Stomach (tissue), 9 donors: ENCODE results near the gene E4F1. TPM values are rescaled to one million over a fixed set of nuclear protein-coding genes. Genes with fewer than 3 reads are reported as not detected.

Source experiments
- DNase-seq, 2 donors: peaks; one replicate each; pipeline versions ENCODE4 v3.0.0 to v3.0.0-alpha.2; 2013 to 2019
- H3K27ac ChIP-seq, 5 donors: fragments of 200-600 bp in 4 of 5; sonication (generic) in 4 of 5; one replicate each; pipeline ENCODE4 v1.5.1; 2013 to 2019; ENCODE audit warnings: mild to moderate bottlenecking in 1 of 5, moderate library complexity in 1 of 5
- H3K27me3 ChIP-seq, 3 donors: fragments of 200-600 bp; sonication (generic); one replicate each; pipeline ENCODE4 v1.5.1; 2017 to 2019; ENCODE audit warnings: mixed run types in 1 of 3
- H3K36me3 ChIP-seq, 4 donors: fragments of 200-600 bp; sonication (generic); 1 replicate in 3 of 4; 2 replicates in 1 of 4; pipeline ENCODE4 v1.5.1; 2016 to 2019
- H3K4me1 ChIP-seq, 4 donors: fragments of 200-600 bp; sonication (generic); one replicate each; pipeline ENCODE4 v1.5.1; 2016 to 2019
- H3K4me3 ChIP-seq, 4 donors: fragments of 200-600 bp; sonication (generic) in 3 of 4; one replicate each; pipeline ENCODE4 v1.5.1; 2016 to 2019; ENCODE audit warnings: mild to moderate bottlenecking in 1 of 4
- H3K9me3 ChIP-seq, 4 donors: fragments of 200-600 bp; sonication (generic); one replicate each; pipeline ENCODE4 v1.5.1; 2016 to 2019
- EP300 ChIP-seq: sonication (generic); formaldehyde crosslinking; IDR thresholded peaks from one replicate; pipeline ENCODE4 v1.6.1; 2017; ENCODE audit warnings: antibody characterized with exemption
- POLR2A ChIP-seq, 4 donors: fragments of 450-650 bp; IDR thresholded peaks; one replicate each; pipeline ENCODE4 v1.6.1; 2016; ENCODE audit warnings: antibody characterized with exemption in 4 of 4, control low read depth in 2 of 4, mild to moderate bottlenecking in 1 of 4, moderate library complexity in 1 of 4
- POLR2AphosphoS5 ChIP-seq, 3 donors: sonication (generic); formaldehyde crosslinking; IDR thresholded peaks; one replicate each; pipeline ENCODE4 v1.6.1; 2016; ENCODE audit warnings: antibody characterized with exemption in 3 of 3
- WGBS, 5 donors: extraction: QIAGEN DNeasy Blood & Tissue Kit in 3 of 5; methylation state at CpG; one replicate each; pipeline versions ENCODE4 v1.1.5 to v1.1.7; 2013 to 2018; 5-methylcytosine and 5-hydroxymethylcytosine counted together
- intact Hi-C: fragments of 100-400 bp; cut with DNase I; formaldehyde crosslinking; loops from one replicate; pipeline ENCODE4 v1.15.1; 2023; ENCODE audit warnings: low total_unique reads
- polyA plus RNA-seq, 3 donors: library from polyadenylated mRNA; stranded (reverse); fragments of 200-250 nt; gene quantifications; one replicate each; pipeline ENCODE4 v1.2.3, GENCODE V29; 2013
- total RNA-seq, 5 donors: library from RNA; depleted of rRNA; stranded (reverse); fragments of >200 nt; gene quantifications; one replicate each; pipeline versions ENCODE4 v1.1.0 to v1.2.3, GENCODE V29; 2014 to 2016
- TF ChIP-seq, protein P1 (sequence below), 7 experiments: fragments of 450-650 bp in 4 of 7; fragments of 200-600 bp in 3 of 7; sonication (generic) in 3 of 7; IDR thresholded peaks; one replicate each; pipeline ENCODE4 v1.5.1; 2016 to 2019; ENCODE audit warnings: antibody characterized with exemption in 7 of 7, control low read depth in 2 of 7, mild to moderate bottlenecking in 1 of 7
- donor health status: healthy with polysubstance abuse.
- donor health status: Bipolar disorder and iron deficiency.
- donor health status: healthy.

Gene E4F1
- total and polyA plus RNA-seq, 8 donors: 12.7 to 114 (median 35.6) TPM

DNA sequence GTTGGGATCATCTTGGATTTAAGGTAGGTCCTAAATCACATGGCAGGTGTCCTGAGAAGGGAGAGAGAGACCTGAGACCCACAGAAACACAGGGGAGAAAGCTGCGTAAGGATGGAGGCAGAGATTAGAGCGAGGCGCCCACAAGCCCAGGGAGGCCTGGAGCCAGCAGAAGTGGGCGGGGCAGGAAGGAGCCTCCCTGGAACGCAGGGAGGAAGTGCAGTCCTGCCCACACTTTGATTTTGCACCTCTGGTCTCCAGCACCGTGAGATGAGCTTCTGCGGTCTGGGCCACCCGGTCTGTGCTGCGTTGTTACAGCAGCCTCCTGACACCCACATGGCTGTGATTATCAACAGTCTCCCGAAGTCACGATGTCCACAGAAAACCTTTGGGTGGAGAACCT is 19.2 kb downstream of the E4F1 start:
- peaks cover 0 to 12% (median 8%) of the 10 kb centered on the region in 3 donors for H3K27me3 ChIP-seq
- no peak overlapping the region for H3K27ac ChIP-seq
- H3K4me1 ChIP-seq: peaks cover 0 to 12% (median 5%) of the 10 kb centered on the region in 4 donors
- TF ChIP-seq, protein P1, sequence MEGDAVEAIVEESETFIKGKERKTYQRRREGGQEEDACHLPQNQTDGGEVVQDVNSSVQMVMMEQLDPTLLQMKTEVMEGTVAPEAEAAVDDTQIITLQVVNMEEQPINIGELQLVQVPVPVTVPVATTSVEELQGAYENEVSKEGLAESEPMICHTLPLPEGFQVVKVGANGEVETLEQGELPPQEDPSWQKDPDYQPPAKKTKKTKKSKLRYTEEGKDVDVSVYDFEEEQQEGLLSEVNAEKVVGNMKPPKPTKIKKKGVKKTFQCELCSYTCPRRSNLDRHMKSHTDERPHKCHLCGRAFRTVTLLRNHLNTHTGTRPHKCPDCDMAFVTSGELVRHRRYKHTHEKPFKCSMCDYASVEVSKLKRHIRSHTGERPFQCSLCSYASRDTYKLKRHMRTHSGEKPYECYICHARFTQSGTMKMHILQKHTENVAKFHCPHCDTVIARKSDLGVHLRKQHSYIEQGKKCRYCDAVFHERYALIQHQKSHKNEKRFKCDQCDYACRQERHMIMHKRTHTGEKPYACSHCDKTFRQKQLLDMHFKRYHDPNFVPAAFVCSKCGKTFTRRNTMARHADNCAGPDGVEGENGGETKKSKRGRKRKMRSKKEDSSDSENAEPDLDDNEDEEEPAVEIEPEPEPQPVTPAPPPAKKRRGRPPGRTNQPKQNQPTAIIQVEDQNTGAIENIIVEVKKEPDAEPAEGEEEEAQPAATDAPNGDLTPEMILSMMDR (IDR thresholded peaks at IDR 0.05): no peak
- TF ChIP-seq POLR2A (IDR thresholded peaks at IDR 0.05) (no peak), EP300 (no peak), POLR2AphosphoS5 (IDR thresholded peaks at IDR 0.05) (no peak)
- peaks cover 42 to 83% (median 73%) of the 10 kb centered on the region in 4 donors for H3K36me3 ChIP-seq
- no peak for DNase-seq
- no peaks in the 10 kb centered on the region for H3K9me3 ChIP-seq
- WGBS, 5 donors: 65 to 80% (median 75%) methylated on average over 6 to 11 of the region's 11 CpGs
- intact Hi-C loops: no loop called here
- no peak overlapping the region for H3K4me3 ChIP-seq

DNA sequence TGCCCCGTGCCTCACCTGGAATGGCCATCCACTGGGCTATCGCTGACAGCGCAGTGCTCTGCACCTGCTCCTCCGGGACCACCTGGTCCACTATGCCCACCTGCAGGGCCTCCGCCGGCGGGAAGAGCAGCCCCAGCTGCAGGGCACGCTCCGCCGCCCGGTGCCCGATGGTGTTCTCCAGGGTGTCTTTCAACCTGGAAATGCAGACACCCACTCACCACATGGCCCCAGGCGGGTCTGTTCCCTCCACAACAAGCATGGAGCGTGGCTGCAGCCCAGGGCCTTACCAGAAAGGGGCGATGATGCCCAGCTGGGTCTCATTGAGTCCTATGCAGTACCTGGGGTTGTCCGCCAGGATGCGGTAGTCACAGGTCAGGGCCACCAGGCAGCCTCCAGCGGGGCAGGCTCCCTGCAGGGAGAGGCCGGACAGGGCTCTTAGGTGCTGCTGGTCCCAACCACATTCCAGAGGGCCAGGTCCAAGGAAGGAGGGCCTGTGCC is 19.7 kb downstream of the E4F1 start:
- intact Hi-C loops: no loop called here
- Histone ChIP-seq H3K4me3 (no peak overlapping the region), H3K36me3 (peaks cover 42 to 84% (median 73%) of the 10 kb centered on the region in 4 donors), H3K27me3 (peaks cover 0 to 7% (median 3%) of the 10 kb centered on the region in 3 donors), H3K4me1 (peaks cover 0 to 7% (median 1%) of the 10 kb centered on the region in 4 donors), H3K27ac (no peak overlapping the region), H3K9me3 (no peaks in the 10 kb centered on the region)
- WGBS, 5 donors: 93 to 98% (median 95%) methylated on average over 19 of the region's 19 CpGs; no CpG with 5 or more reads in 1 of the 5 donors
- TF ChIP-seq EP300 (no peak), POLR2AphosphoS5 (IDR thresholded peaks at IDR 0.05) (no peak), POLR2A (IDR thresholded peaks at IDR 0.05) (no peak)
- TF ChIP-seq, protein P1 (IDR thresholded peaks at IDR 0.05): no peak
- DNase-seq: no peak

DNA sequence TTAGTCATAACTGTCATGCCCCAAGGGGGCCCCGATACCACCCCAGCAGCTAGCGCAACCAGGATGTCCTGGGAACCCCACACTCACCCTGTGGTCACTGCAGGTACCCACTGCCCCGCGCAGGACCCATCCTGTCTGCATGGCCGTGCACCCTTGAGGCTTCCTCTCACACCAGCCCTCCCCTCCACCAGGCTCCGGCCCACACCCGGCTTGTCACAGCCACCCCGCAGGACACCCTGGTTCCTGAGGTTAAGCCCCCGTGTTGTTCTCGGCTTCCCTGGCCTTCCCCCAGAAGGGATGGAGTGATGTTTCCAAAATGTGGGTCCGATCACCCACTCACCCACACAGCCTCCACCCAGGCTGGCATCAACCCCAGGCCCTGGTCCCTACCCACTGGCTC is 20.4 kb downstream of the E4F1 start:
- Histone ChIP-seq H3K27ac (no peak overlapping the region), H3K27me3 (no peaks in the 10 kb centered on the region), H3K36me3 (peaks cover 42 to 84% (median 73%) of the 10 kb centered on the region in 4 donors), H3K4me1 (peaks cover 0 to 6% (median 0%) of the 10 kb centered on the region in 4 donors), H3K9me3 (no peaks in the 10 kb centered on the region), H3K4me3 (no peak overlapping the region)
- 95 to 97% (median 96%) methylated on average over 11 of the region's 11 CpGs for WGBS, 5 donors
- intact Hi-C loops: no loop called here
- DNase-seq: no peak
- TF ChIP-seq, protein P1 (IDR thresholded peaks at IDR 0.05): no peak
- TF ChIP-seq EP300 (no peak), POLR2AphosphoS5 (IDR thresholded peaks at IDR 0.05) (no peak), POLR2A (IDR thresholded peaks at IDR 0.05) (no peak)

DNA sequence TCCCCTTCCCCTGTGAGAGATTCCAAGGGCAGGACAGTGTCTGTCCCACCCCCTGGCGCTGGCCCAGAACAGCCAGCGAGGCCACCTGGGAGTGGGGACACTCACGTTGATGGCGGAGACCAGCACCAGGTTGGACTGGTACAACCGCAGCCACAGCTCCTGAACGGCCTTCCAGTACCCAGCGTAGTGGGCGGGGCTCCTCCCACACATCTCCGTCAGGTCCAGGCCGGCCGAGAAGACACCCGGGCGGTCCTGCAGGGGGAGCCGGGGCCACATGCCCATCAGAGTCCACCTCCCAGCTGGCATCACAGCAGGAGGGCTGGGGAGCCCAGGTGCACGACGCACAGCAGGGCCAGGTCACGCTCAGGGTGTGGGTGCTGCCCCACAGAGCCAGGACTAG is 20.9 kb downstream of the E4F1 start:
- Histone ChIP-seq H3K4me1 (peaks cover 0 to 6% (median 2%) of the 10 kb centered on the region in 4 donors), H3K4me3 (no peak overlapping the region), H3K27ac (no peak overlapping the region), H3K9me3 (no peaks in the 10 kb centered on the region), H3K27me3 (no peaks in the 10 kb centered on the region), H3K36me3 (peaks cover 42 to 83% (median 74%) of the 10 kb centered on the region in 4 donors)
- intact Hi-C loops: no loop called here
- no peak for TF ChIP-seq POLR2AphosphoS5 (IDR thresholded peaks at IDR 0.05)
- no peak for TF ChIP-seq EP300
- DNase-seq: no peak
- 72 to 83% (median 77%) methylated on average over 10 to 17 of the region's 17 CpGs for WGBS, 5 donors
